AG04450 (cell line): ENCODE measurements around the gene RBM19. TPM values are rescaled to one million over a fixed set of nuclear protein-coding genes. Genes with fewer than 3 reads are reported as not detected.

Experiments used
- CTCF ChIA-PET: fragments of 300-600, 350-600 bp; formaldehyde crosslinking; extraction: SDS; loops from one replicate; lab custom pipeline; 2022; ENCODE audit warnings: antibody characterized with exemption, inconsistent platforms; lab: Charles Lee
- POLR2A ChIA-PET: fragments of 350-600 bp; formaldehyde crosslinking; extraction: SDS; loops from one replicate; lab custom pipeline; 2021; ENCODE audit warnings: antibody characterized with exemption, inconsistent platforms; lab: Yijun Ruan, JAX
- DNase-seq: peaks from one replicate; pipeline ENCODE4 v3.0.0-alpha.2; 2011; ENCODE audit warnings: low read depth, low spot score
- H3K27ac ChIP-seq: one replicate; pipeline ENCODE4 v1.5.1; 2012; ENCODE audit warnings: low read depth, low read length, control low read depth
- H3K27me3 ChIP-seq: one replicate; pipeline ENCODE4 v1.6.0; 2012; ENCODE audit warnings: low read length; ENCODE audit not compliant: control insufficient read depth, insufficient read depth
- H3K4me3 ChIP-seq: 2 replicates; pipeline ENCODE4 v1.5.1; 2011; ENCODE audit warnings: mild to moderate bottlenecking, low read depth, low read length, control low read depth
- H3K9me3 ChIP-seq: 2 replicates; pipeline ENCODE4 v1.5.1; 2012; ENCODE audit warnings: low read length; ENCODE audit not compliant: control insufficient read depth, insufficient read depth
- CTCF ChIP-seq: IDR thresholded peaks from 2 replicates; pipeline ENCODE4 v1.5.1; 2011; ENCODE audit warnings: low read depth, low read length, control low read depth, inconsistent platforms
- polyA plus RNA-seq: library from polyadenylated mRNA; depleted of rRNA; stranded (reverse); fragments of >200 nt; gene quantifications from 2 replicates; pipeline ENCODE4 v1.2.3, GENCODE V29; 2011

Gene RBM19
- polyA plus RNA-seq, 1 experiment, result 10.6 TPM

DNA sequence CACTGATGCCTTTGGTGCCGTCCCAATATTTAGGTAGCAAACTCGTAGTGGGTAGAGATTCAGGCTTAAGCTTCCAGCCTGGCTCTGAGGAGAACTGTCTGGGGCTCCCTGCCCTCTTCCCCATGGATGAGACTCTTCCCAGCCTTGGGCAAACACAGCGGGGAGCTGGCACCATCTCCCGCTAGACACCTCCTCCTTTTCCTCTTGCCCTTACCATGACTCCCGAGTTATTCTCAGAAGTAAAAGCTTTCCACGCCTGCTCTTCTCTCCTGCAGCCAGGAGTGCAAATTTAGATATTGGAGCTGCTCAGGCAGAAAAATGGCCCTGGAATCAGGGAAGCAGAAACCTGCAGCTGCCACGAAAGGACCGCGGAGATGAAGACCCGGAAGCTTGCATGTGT, 45.6 kb upstream of the RBM19 start:
- no peak for DNase-seq
- ChIA-PET CTCF (no interaction called here), POLR2A (no interaction called here)
- H3K27ac ChIP-seq, result no peak overlapping the region
- H3K27me3 ChIP-seq, result no peaks in the 10 kb centered on the region
- no peak for TF ChIP-seq CTCF
- H3K4me3 ChIP-seq, result no peak overlapping the region
- no peaks in the 10 kb centered on the region for H3K9me3 ChIP-seq

- Histone ChIP-seq H3K4me3 (no peak overlapping the region), H3K27ac (no peak overlapping the region), H3K27me3 (peaks cover 6% of the 10 kb centered on the region), H3K9me3 (no peaks in the 10 kb centered on the region)
- no peak for DNase-seq
- ChIA-PET POLR2A (no interaction called here), CTCF (interaction anchor here (0.9 to 1.2 kb wide), 2 partner anchors 12 to 26 kb away, joined by 3 to 5 read pairs; no protein-coding TSS in a partner anchor)
- no peak for TF ChIP-seq CTCF
Observed at GRCh38 chr12:114006482-114007425, 40.6 kb upstream of the RBM19 start.

DNA sequence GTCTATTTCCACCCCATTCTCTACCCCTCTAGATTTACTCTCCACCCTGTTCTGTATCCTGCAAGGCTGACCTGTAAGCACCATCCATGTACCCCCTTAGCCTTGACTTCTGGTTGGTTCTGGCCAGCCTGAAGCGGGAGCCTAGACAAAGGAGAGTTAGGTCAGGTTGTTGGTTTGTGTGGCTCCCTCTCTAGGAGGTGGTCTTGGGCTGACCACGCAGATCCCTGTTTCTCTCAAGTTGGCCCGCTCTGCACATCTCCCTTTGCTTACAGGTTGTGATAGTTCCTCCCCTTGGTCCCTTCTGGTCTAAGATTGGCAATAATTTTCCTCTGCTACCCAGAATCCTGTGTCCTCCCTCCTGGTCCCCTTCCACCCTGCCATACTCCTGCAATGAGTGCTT, 38.3 kb upstream of the RBM19 start:
- peaks cover 10% of the 10 kb centered on the region for H3K27me3 ChIP-seq
- ChIA-PET CTCF (interaction anchor here (0.6 kb wide), 1 partner anchor 39 kb away, joined by 3 read pairs; no protein-coding TSS in a partner anchor), POLR2A (no interaction called here)
- DNase-seq, result no peak
- H3K9me3 ChIP-seq, result no peaks in the 10 kb centered on the region
- H3K27ac ChIP-seq, result no peak overlapping the region
- H3K4me3 ChIP-seq, result no peak overlapping the region
- TF ChIP-seq CTCF, result no peak

DNA sequence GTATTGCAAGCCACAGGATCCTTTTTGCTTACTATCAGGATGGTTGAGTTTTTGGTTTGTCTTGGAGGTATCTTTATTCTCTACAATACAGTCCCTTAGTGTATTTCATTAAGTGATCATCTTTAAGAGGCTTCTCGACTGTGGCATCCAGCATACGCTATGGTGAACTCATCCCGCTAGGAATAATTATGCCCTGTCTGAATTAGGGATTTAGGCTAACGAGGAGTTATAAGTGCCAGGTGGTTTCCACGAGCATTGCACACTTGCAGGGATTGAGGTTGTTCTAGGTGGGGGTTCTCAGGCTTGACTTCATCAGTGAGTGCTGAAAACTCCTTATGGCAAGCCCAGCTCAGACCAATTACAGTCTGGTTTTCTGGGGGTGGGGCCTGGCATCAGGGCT, 37.2 kb upstream of the RBM19 start:
- POLR2A ChIA-PET, result no interaction called here
- DNase-seq, result no peak
- CTCF ChIA-PET, result interaction anchor here (1.6 kb wide), 1 partner anchor 22 kb away, joined by 4 read pairs; no protein-coding TSS in a partner anchor

More for the DNA sequence above, 37.2 kb upstream of the RBM19 start:
- H3K9me3 ChIP-seq, result no peaks in the 10 kb centered on the region
- H3K27ac ChIP-seq, result no peak overlapping the region
- H3K27me3 ChIP-seq, result peaks cover 10% of the 10 kb centered on the region
- TF ChIP-seq CTCF, result no peak
- H3K4me3 ChIP-seq, result no peak overlapping the region
